NB4 (cell line): ENCODE results near the gene TRAF3.
A peak's percentile ranks its signal among the peaks of the same experiment; 100 is the strongest.

Experiments used
- POLR2A ChIP-seq: IDR thresholded peaks from 2 replicates; pipeline ENCODE4 v1.6.1; 2011; ENCODE audit warnings: mild to moderate bottlenecking; ENCODE audit not compliant: insufficient read length; ENCODE audit errors: extremely low read depth
- TF ChIP-seq, protein P1 (sequence below): IDR thresholded peaks from one replicate; pipeline ENCODE4 v1.5.1; 2012; ENCODE audit warnings: low read depth, low read length

DNA sequence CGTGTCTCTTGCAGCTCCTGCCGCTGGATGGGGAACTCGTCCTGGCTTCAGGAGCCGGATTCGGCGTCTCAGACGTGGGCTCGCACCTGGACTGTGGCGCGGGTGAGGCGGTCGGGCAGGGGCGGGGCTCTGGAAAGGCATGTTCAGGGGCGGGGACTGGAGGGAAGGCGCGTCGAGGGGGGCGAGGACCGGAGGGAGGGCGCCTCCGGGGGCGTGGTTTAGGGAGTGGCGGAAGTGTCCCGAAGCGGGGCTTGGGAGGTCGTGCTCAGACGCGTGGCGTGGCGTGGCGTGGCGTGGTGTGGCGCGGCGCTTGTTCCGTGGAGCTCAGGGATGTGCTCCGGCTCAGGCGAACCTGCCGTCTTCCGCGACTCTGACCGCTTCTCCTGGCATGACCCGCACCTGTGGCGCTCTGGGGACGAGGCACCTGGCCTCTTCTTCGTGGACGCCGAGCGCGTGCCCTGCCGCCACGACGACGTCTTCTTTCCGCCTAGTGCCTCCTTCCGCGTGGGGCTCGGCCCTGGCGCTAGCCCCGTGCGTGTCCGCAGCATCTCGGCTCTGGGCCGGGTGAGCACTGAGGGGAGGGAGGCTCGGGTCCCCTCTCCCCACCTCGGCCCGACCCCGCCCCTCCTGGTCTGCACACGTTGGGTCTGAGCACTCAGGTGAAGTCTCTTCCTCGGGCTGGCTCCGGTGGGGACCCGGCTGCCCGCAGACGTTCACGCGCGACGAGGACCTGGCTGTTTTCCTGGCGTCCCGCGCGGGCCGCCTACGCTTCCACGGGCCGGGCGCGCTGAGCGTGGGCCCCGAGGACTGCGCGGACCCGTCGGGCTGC lies 151.4 kb downstream of the TRAF3 start:
- TF ChIP-seq POLR2A = peak; percentile 27
- TF ChIP-seq, protein P1, sequence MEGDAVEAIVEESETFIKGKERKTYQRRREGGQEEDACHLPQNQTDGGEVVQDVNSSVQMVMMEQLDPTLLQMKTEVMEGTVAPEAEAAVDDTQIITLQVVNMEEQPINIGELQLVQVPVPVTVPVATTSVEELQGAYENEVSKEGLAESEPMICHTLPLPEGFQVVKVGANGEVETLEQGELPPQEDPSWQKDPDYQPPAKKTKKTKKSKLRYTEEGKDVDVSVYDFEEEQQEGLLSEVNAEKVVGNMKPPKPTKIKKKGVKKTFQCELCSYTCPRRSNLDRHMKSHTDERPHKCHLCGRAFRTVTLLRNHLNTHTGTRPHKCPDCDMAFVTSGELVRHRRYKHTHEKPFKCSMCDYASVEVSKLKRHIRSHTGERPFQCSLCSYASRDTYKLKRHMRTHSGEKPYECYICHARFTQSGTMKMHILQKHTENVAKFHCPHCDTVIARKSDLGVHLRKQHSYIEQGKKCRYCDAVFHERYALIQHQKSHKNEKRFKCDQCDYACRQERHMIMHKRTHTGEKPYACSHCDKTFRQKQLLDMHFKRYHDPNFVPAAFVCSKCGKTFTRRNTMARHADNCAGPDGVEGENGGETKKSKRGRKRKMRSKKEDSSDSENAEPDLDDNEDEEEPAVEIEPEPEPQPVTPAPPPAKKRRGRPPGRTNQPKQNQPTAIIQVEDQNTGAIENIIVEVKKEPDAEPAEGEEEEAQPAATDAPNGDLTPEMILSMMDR = no peak
